Endothelial cell of umbilical vein (primary cell): Measurements from ENCODE around the gene NMB. TPM values are rescaled to one million over a fixed set of nuclear protein-coding genes. Genes with fewer than 3 reads are reported as not detected.

ENCODE experiments used
- BruUV-seq: library from RNA; stranded (reverse); fragments of 400-500 nt; replicated peaks from 2 replicates; lab custom pipeline; 2021; lab: Mats Ljungman, UMichigan
- CTCF ChIA-PET: fragments of 300-600, 350-600 bp; sonication (Branson Sonifier 250); formaldehyde crosslinking; loops from one replicate; lab custom pipeline; 2021; ENCODE audit warnings: antibody characterized with exemption, inconsistent platforms; lab: Charles Lee
- POLR2A ChIA-PET: fragments of 300-600, 350-600 bp; sonication (Branson Sonifier 250); formaldehyde crosslinking; loops from one replicate; lab custom pipeline; 2021; ENCODE audit warnings: antibody characterized with exemption, inconsistent platforms; lab: Charles Lee
- DNase-seq: peaks from one replicate; pipeline ENCODE4 v3.0.0-alpha.2; 2011; ENCODE audit warnings: low read depth, low spot score
- FAIRE-seq: peaks from 2 replicates; lab custom pipeline; 2011; peaks lifted over from hg19 to GRCh38; lab: Jason Lieb, UNC
- H2AFZ ChIP-seq: 2 replicates; pipeline ENCODE4 v1.6.0; 2012; ENCODE audit warnings: low read depth, low read length, control low read depth, inconsistent platforms
- H3K27ac ChIP-seq: 2 replicates; pipeline ENCODE4 v1.5.1; 2011; ENCODE audit warnings: low read depth, mild to moderate bottlenecking, control low read depth, low read length, moderate library complexity; ENCODE audit not compliant: insufficient read depth
- H3K27me3 ChIP-seq, 2 experiments: 2 replicates each; pipeline versions ENCODE4 v1.6.0 to v1.6.1; 2011; ENCODE audit warnings: low read length in 2 of 2, mixed read lengths in 1 of 2; ENCODE audit not compliant: control insufficient read depth in 2 of 2, insufficient read depth in 2 of 2
- H3K36me3 ChIP-seq, 2 experiments: 2 replicates in 1 of 2; 3 replicates in 1 of 2; pipeline ENCODE4 v1.5.1; 2011; ENCODE audit warnings: low read length in 2 of 2, mild to moderate bottlenecking in 1 of 2, moderate library complexity in 1 of 2; ENCODE audit not compliant: control insufficient read depth in 2 of 2, insufficient read depth in 2 of 2; ENCODE audit errors: extremely low read depth in 1 of 2
- H3K4me1 ChIP-seq: 3 replicates; pipeline ENCODE4 v1.5.1; 2011; ENCODE audit warnings: mild to moderate bottlenecking, low read length; ENCODE audit not compliant: control insufficient read depth, insufficient read depth; ENCODE audit errors: extremely low read depth
- H3K4me2 ChIP-seq: 2 replicates; pipeline ENCODE4 v1.6.1; 2011; ENCODE audit warnings: low read length, control low read depth, mixed read lengths; ENCODE audit not compliant: insufficient read depth
- H3K4me3 ChIP-seq, 3 experiments: fragments of 200-600 bp in 1 of 3; sonication (generic), shearing (Covaris generic) in 1 of 3; replicated peaks in 1 of 3; 2 replicates each; pipeline ENCODE4 v1.5.1; 2011 to 2016; ENCODE audit warnings: control low read depth in 3 of 3, low read length in 3 of 3, mild to moderate bottlenecking in 2 of 3, inconsistent platforms in 1 of 3, low read depth in 1 of 3, moderate library complexity in 1 of 3; ENCODE audit not compliant: insufficient read depth in 1 of 3
- H3K79me2 ChIP-seq: 2 replicates; pipeline ENCODE4 v1.6.0; 2012; ENCODE audit warnings: low read length, inconsistent platforms; ENCODE audit not compliant: control insufficient read depth, insufficient read depth
- H3K9ac ChIP-seq: replicated peaks from 2 replicates; pipeline ENCODE3; 2011; ENCODE audit warnings: low read length, control low read depth; ENCODE audit not compliant: insufficient read depth; ENCODE audit errors: extremely low read depth
- H3K9me1 ChIP-seq: replicated peaks from 3 replicates; pipeline ENCODE4 v1.6.0; 2011; ENCODE audit warnings: mild to moderate bottlenecking, low read length; ENCODE audit not compliant: control insufficient read depth, insufficient read depth; ENCODE audit errors: extremely low read depth
- H3K9me3 ChIP-seq: replicated peaks from 2 replicates; pipeline ENCODE4 v1.5.1; 2012; ENCODE audit warnings: low read length, inconsistent platforms; ENCODE audit not compliant: control insufficient read depth, insufficient read depth
- H4K20me1 ChIP-seq: replicated peaks from 2 replicates; pipeline ENCODE3; 2011; ENCODE audit warnings: mild to moderate bottlenecking, low read length; ENCODE audit not compliant: control insufficient read depth, insufficient read depth; ENCODE audit errors: extremely low read depth
- EZH2 ChIP-seq: IDR thresholded peaks from 2 replicates; pipeline ENCODE4 v1.6.1; 2012; ENCODE audit warnings: borderline replicate concordance, low read depth, mild to moderate bottlenecking, moderate library complexity, low read length, inconsistent platforms; ENCODE audit not compliant: severe bottlenecking
- FOS ChIP-seq: IDR thresholded peaks from 2 replicates; pipeline ENCODE4 v1.6.1; 2011; ENCODE audit warnings: mild to moderate bottlenecking, low read length, moderate library complexity, borderline replicate concordance; ENCODE audit not compliant: insufficient read depth
- GATA2 ChIP-seq: IDR thresholded peaks from 2 replicates; pipeline ENCODE4 v1.7.0; 2011; ENCODE audit warnings: low read depth, mild to moderate bottlenecking, moderate library complexity, mixed read lengths, low read length; ENCODE audit not compliant: insufficient read length, insufficient read depth
- JUN ChIP-seq: IDR thresholded peaks from 2 replicates; pipeline ENCODE4 v1.6.1; 2011; ENCODE audit warnings: borderline replicate concordance, low read depth; ENCODE audit not compliant: insufficient read length, insufficient read depth
- POLR2A ChIP-seq: IDR thresholded peaks from 2 replicates; pipeline ENCODE4 v1.6.1; 2012; ENCODE audit warnings: low read depth, mild to moderate bottlenecking, control low read depth, low read length
- POLR2AphosphoS5 ChIP-seq: IDR thresholded peaks from 2 replicates; pipeline ENCODE4 v1.6.1; 2012; ENCODE audit warnings: low read depth, mild to moderate bottlenecking, control low read depth, low read length, moderate library complexity; ENCODE audit not compliant: insufficient read depth
- dilution Hi-C: fragments of 300-500 bp; cut with MboI; formaldehyde crosslinking; loops from one replicate; pipeline ENCODE4 v1.15.0; 2019; ENCODE audit warnings: low sequenced_read_pairs; ENCODE audit not compliant: extremely low pct_ligation_motif_present
- intact Hi-C: fragments of 100-400 bp; cut with micrococcal nuclease; formaldehyde crosslinking; loops from one replicate; pipeline ENCODE4 v1.10.0; 2022
- polyA plus RNA-seq, 4 experiments: library from polyadenylated mRNA; depleted of rRNA in 3 of 4; stranded (reverse) in 3 of 4; unstranded in 1 of 4; fragments of >200 nt; gene quantifications; 2 replicates each; pipeline versions ENCODE4 v1.2.1 to v1.2.3, GENCODE V29; 2011 to 2012; ENCODE audit warnings: missing spikeins in 1 of 4
- total RNA-seq: library from RNA; stranded (reverse); gene quantifications from 2 replicates; pipeline ENCODE4 v1.2.3, GENCODE V29; 2021
- TF ChIP-seq, protein P1 (sequence below), 2 donors: IDR thresholded peaks; 1 replicate in 1 of 2; 2 replicates in 1 of 2; pipeline ENCODE4 v1.5.1; 2011; ENCODE audit warnings: low read length in 2 of 2, mild to moderate bottlenecking in 2 of 2, moderate library complexity in 2 of 2, control low read depth in 1 of 2, inconsistent platforms in 1 of 2, low read depth in 1 of 2; ENCODE audit not compliant: insufficient read depth in 1 of 2; ENCODE audit errors: extremely low read depth in 1 of 2

The NMB gene
- total and polyA plus RNA-seq, 2 donors (not counting 3 experiments of a cell fraction or from before 2014, with no cell fraction given) = 7.8 to 9.8 TPM

DNA sequence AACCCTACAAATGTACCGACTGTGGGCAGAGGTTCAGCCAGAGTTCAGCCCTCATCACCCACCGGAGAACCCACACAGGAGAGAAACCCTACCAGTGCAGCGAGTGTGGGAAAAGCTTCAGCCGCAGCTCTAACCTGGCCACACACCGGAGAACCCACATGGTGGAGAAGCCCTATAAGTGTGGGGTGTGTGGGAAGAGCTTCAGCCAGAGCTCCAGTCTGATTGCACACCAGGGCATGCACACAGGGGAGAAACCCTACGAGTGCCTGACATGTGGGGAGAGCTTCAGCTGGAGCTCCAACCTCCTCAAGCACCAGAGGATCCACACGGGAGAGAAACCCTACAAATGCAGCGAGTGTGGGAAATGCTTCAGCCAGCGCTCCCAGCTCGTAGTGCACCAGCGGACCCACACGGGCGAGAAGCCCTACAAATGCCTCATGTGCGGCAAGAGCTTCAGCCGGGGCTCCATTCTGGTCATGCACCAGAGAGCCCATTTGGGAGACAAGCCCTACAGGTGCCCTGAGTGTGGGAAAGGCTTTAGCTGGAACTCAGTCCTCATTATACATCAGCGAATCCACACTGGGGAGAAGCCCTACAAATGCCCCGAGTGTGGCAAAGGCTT lies 36.5 kb downstream of the NMB start:
- no peaks in the 10 kb centered on the region for H3K27me3 ChIP-seq
- H3K27ac ChIP-seq = no peak overlapping the region
- intact Hi-C loops = no loop called here
- peaks cover 4% of the 10 kb centered on the region for H3K4me1 ChIP-seq
- DNase-seq (no peak), FAIRE-seq (no peak)
- peaks cover 6 to 24% of the 10 kb centered on the region in 2 experiments for H3K36me3 ChIP-seq
- no peak overlapping the region for H3K4me2 ChIP-seq
- POLR2A ChIA-PET = interaction anchor here (1.2 kb wide), 1 partner anchor 9 kb away, joined by 3 read pairs; no protein-coding TSS in a partner anchor
- no TSS peak for BruUV-seq
- CTCF ChIA-PET = interaction anchor here (1.3 kb wide), 1 partner anchor 17 kb away, joined by 3 read pairs; no protein-coding TSS in a partner anchor
- H4K20me1 ChIP-seq = no peaks in the 10 kb centered on the region
- TF ChIP-seq FOS = no peak
- TF ChIP-seq EZH2 = no peak
- no peak for TF ChIP-seq POLR2A
- TF ChIP-seq, protein P1, sequence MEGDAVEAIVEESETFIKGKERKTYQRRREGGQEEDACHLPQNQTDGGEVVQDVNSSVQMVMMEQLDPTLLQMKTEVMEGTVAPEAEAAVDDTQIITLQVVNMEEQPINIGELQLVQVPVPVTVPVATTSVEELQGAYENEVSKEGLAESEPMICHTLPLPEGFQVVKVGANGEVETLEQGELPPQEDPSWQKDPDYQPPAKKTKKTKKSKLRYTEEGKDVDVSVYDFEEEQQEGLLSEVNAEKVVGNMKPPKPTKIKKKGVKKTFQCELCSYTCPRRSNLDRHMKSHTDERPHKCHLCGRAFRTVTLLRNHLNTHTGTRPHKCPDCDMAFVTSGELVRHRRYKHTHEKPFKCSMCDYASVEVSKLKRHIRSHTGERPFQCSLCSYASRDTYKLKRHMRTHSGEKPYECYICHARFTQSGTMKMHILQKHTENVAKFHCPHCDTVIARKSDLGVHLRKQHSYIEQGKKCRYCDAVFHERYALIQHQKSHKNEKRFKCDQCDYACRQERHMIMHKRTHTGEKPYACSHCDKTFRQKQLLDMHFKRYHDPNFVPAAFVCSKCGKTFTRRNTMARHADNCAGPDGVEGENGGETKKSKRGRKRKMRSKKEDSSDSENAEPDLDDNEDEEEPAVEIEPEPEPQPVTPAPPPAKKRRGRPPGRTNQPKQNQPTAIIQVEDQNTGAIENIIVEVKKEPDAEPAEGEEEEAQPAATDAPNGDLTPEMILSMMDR (IDR thresholded peaks at IDR 0.05; ENCODE audit: extremely low read depth in 1 of 2, insufficient read depth in 1 of 2, low read depth in 1 of 2, low read length in 2 of 2) = no peak
- TF ChIP-seq GATA2 = no peak
- TF ChIP-seq JUN = no peak
- TF ChIP-seq POLR2AphosphoS5 = no peak
- H3K9me1 ChIP-seq = no peaks in the 10 kb centered on the region
- dilution Hi-C loops = no loop called here
- H3K9me3 ChIP-seq = peaks cover 20% of the 10 kb centered on the region
- H3K4me3 ChIP-seq = no peak overlapping the region
- H3K79me2 ChIP-seq = no peaks in the 10 kb centered on the region
- H2AFZ ChIP-seq = no peak overlapping the region
- H3K9ac ChIP-seq = no peak overlapping the region
